Stimulated activated CD8-positive, alpha-beta memory T cell treated with anti-CD3 and anti-CD28 coated beads, Interleukin-4, amount 100 ng/mL, for 4 hours (primary cell): ENCODE measurements around the gene LCE1E.

ENCODE experiments used
- DNase-seq, 2 donors: peaks; one replicate each; pipeline ENCODE4 v3.0.0-alpha.2; 2020; ENCODE audit warnings: low read depth in 2 of 2, low spot score in 1 of 2

LCE1E gene

DNA sequence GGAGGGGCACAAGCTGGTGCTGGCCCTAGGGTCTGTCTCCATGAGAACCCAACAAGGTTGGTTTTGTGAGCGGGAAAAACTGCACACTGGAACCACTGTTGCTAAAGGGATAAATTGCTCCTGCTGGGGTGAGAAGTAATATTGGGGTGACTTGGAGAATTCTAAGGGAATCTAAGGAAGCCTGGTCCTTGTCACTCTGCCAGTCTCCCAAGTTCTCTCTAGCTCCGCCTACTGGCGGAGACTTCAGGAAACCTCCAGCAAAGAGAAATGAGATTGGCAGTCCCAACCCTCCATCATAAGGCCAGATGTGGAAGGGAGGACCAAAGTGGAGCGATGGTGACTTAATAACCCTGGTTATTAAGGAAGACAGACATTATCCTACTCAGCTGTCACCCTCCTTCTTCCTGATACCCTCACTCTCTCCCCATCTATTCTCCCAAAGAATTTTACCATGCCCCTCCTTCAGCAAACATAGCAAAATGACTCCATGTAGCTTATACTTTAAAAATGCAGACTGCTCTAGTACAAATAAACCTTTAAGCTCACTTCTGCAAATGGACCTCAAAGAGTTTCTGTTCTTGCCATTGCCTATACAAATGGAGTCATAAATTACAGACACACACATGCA lies 8.4 kb upstream of the LCE1E start:
- DNase-seq: no peak

DNA sequence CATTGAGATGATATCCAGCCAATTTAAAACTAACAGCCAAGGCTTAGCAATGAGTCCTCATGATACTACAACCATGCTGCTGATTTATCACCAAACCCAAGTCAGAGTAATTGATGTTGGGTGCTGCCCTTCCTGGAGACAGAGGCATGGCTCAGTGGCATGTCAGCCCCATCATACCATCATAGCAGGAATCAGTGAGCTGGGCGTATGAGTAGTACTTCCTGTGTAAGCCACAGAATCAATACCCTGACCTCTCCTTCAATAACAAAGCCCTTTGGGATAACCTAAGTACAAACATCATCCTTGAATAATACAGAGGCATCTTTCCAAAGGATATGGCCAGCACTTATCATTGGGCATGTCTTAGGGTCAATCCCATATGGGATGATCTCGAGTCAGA lies 3.0 kb upstream of the LCE1E start:
- DNase-seq: no peak

DNA sequence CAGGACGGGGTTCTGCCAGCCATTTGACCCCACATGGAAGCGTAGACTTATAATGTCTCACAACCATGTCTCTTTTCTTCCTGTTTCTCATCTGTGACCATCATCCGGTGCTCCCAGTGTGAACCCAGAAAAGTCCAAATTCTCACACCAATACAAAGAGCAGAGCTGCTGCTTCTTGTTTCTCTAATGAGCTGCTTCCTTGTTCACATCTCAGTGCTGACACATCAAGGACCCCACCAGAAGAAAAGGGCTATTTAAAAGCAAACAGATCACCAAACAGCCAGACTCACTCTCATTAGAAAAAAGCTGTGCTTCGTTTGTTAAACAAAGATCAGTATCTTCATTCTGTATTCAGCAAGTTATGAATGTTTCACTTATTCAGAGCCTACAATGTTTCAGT lies 9.6 kb downstream of the LCE1E start:
- DNase-seq: no peak

DNA sequence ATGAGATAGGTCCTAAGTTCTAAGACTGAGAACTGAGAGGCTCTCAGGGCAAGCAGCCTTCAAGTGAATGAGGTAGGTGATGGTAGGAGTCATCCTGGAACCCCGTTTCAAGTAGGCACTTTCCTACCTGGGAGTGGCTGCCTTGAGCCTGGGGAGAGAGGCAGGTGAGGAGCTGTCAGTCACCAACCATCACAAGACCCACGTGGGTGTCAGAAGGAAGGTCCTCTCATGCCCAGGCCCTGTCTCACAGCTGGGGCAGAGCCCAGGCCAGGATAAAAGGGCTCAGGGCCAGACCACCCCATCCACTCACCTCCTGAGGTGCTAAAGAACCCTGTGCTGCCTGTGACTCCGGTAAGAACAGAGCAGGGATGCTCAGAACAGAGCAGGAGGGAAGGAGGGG lies 10.4 kb downstream of the LCE1E start, which contains the start of gene LCE1D:
LCE1D (plus strand) TSS at position 301 of the 400 bp plus-strand sequence. CDS start 1,074 bp downstream, outside the sequence.
- no peak for DNase-seq

DNA sequence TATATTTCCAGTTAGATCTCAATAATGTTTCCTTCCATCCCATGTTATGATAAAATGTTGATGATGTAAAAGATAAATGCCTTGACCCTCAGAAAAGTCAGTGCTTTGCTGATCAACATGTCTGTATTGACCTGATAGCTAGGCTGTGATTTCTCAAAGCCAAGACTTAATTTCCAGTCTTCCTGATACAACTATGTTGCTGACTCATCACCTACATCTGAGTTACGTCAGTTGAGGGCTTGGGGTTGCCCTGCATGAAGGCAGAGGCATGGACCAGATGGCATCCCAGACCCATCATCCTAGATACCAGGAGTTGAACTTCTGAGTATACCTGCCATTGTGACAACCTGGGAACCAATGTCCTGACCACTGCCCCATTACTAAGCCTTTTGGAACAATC lies 15.3 kb downstream of the LCE1E start:
- no peak for DNase-seq

DNA sequence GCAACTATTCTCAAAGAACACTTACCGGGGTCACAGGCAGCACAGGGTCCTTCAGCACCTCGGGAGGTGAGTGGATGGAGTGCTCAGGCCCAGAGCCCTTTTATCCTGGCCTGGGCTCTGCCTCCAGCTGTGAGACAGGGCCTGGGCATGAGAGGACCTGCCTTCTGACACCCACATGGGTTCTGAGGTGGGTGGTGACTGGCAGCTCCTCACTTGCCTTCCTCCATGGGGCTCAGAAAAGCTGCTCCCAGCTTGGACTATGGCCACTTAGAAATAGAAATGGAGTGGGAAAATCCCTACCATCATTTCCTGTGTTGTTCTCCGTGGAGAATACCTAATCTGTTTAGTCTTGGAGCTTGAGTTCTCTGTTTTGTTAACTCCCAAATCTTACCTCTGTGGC lies 20.5 kb downstream of the LCE1E start, which contains the start of gene LCE1C:
LCE1C (minus strand) TSS at position 76 of the 400 bp plus-strand sequence. CDS start 1,173 bp downstream, outside the sequence.
- DNase-seq: no peak

DNA sequence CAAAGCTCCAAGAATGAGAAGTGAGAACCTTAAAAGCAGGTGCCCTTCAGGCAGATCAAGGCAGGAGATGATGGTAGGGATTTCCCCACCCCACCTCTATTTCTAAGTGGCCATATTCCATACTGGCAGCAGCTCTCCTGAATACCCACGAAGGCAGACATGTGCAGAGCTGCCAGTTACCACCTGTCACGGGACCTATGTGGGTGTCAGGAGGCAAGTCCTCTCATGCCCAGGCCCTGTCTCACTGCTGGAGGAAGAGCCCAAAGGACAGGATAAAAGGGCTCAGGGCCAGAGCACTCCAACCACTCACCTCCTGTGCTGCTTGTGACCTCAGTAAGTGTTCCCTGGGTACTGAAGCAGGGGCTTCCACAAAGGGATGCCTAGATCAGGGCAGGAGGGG lies 25.0 kb downstream of the LCE1E start:
- no peak for DNase-seq

DNA sequence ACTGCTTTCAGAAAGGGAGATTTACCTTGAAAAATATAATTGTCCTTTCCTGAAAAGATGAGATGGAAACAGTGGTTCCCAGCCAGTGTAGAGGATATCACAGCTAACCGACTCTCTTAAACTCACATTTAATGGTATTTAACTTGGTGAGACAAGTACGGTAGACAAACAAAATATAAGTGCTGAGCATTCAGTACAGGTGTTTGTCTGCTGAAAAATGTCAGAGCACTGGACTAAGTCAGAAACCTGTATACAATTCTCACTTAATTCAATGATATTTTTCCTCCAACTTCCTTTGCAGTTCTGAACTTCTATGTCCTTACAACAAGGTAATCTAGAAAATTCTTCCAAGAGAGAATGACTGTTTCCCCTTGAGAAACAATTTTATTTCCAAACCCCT lies 25.6 kb downstream of the LCE1E start, which contains the start of gene LCE1B:
LCE1B (plus strand) TSS at position 301 of the 400 bp plus-strand sequence. CDS start 476 bp downstream, outside the sequence.
- no peak for DNase-seq

DNA sequence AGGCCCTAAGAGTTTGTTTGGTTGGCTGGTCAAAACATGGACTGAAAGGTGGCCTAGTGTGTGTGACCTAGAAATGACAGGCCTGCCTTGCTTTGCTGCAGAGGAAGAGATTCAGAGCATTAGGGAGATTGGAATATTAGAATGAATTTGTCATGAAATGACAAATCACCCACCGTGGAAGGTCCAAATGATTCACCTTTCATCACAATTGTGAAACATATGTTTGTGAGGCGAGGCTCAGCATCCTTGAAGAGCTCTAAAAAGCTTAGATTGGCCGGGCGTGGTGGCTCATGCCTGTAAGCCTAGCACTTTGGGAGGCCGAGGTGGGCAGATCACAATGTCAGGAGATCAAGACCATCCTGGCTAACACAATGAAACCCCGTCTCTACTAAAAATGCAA lies 31.3 kb downstream of the LCE1E start:
- no peak for DNase-seq

DNA sequence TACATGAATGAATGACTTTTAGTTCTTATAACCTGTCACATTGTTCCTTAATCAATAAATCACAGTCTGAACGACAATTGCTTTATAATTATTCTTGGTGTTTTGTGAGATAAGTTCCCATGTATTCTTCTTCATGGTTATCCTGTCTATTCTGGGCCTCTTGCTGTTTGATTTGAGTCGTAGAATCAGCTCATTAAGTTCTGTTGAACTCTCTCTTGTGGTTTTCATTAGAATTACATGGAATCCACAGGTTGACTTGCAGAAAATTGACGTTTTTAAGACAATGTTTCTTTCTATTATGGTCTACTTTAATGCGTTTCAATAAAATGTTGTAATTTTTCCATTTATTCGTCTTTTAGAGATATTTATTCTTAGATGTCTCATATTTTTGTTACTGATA lies 37.2 kb downstream of the LCE1E start:
- DNase-seq: no peak

DNA sequence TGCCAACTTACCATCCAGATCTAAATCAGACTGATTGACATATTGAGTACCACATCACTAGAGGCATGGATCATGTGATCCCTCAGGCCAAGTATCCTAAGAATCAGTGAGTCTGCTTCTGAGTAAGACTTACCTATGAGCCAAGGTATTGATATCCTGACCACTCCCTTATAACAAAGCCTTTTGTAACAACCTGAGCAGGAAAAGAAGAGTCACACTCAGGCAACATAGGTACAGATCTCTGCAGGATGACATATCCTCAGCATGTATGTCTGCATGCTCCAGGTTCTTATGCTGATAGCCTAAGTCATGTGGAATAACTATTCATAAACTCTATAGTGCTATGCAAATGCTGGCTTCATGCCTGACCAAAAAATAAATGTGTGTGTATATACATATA lies 38.9 kb downstream of the LCE1E start:
- DNase-seq: no peak

DNA sequence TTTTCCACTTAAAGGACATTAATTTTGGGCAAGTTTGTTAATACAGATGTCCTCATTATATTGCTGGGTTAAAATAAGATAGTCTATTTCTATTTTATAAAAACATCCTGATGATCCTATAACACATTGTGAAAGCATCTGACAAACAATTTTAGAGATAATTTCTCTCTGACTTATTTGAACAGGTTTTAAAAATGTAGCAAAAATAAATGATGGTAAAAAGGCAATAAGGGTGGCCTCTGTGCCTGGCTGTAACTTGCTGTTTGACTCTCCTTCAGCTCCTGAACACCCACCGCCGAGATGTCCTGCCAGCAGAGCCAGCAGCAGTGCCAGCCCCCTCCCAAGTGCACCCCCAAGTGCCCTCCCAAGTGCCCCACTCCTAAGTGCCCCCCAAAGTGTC lies 41.1 kb downstream of the LCE1E start, which contains the start of gene LCE1A:
LCE1A (plus strand) TSS at position 301 of the 400 bp plus-strand sequence; CDS start at position 301, 0 bp downstream.
- no peak for DNase-seq

DNA sequence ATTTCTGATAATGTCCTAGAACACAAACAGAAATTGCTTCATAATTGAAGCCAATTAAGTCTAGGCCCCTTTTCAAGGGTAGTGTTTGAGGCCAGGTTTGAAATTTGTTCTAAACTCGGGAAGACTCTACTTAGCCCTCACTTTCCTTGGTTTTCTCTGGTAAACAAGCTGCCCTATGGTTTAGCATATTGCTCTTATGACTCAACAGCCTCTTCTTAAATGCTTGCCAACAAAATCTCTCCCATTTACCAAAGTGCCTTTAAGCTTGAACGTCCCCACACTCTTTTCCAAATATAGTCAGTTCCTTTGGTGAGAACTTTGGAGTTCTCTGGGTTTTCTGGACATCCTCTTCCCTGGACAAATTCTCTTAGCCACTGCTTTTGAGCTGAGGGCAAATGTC lies 50.8 kb downstream of the LCE1E start:
- DNase-seq: no peak
